CD4-positive, alpha-beta T cell (primary cell): ENCODE data around the gene SEPHS2. TPM values are rescaled to one million over a fixed set of nuclear protein-coding genes. Genes with fewer than 3 reads are reported as not detected.

ENCODE experiments used
- ATAC-seq: fragments of 200-7000 bp; cut with Tn5 transposase; one replicate; pipeline ENCODE4 v1.10.0; 2022; ENCODE audit warnings: mild to moderate bottlenecking; ENCODE audit not compliant: poor library complexity
- CTCF ChIA-PET: fragments of 350-600 bp; sonication (Branson Sonifier 250); formaldehyde crosslinking; loops from one replicate; lab custom pipeline; 2021; ENCODE audit warnings: antibody characterized with exemption, inconsistent platforms; lab: Charles Lee
- POLR2A ChIA-PET: fragments of 350-600 bp; sonication (Branson Sonifier 250); formaldehyde crosslinking; loops from one replicate; lab custom pipeline; 2021; ENCODE audit warnings: antibody characterized with exemption, inconsistent platforms; lab: Charles Lee
- DNase-seq, 14 experiments: peaks; one replicate each; pipeline ENCODE4 v3.0.0-alpha.2; 2013 to 2020; ENCODE audit warnings: mixed read lengths in 2 of 14
- H3K27ac ChIP-seq, 2 donors: one replicate each; pipeline versions ENCODE4 v1.5.1 to v1.7.0; 2013; ENCODE audit warnings: low read length in 2 of 2, low read depth in 1 of 2, mild to moderate bottlenecking in 1 of 2
- H3K27me3 ChIP-seq, 2 experiments: 1 replicate in 1 of 2; 2 replicates in 1 of 2; pipeline versions ENCODE4 v1.6.1 to v1.7.0; 2013; ENCODE audit warnings: low read length in 2 of 2, control low read depth in 1 of 2, mild to moderate bottlenecking in 1 of 2, moderate library complexity in 1 of 2; ENCODE audit not compliant: insufficient read depth in 2 of 2, control insufficient read depth in 1 of 2
- H3K36me3 ChIP-seq: one replicate; pipeline ENCODE4 v1.6.1; 2013; ENCODE audit warnings: low read length, control low read depth; ENCODE audit not compliant: insufficient read depth
- H3K4me1 ChIP-seq: one replicate; pipeline ENCODE4 v1.6.1; 2013; ENCODE audit warnings: low read length, control low read depth; ENCODE audit not compliant: insufficient read depth
- H3K4me3 ChIP-seq: one replicate; pipeline ENCODE4 v1.5.1; 2013; ENCODE audit warnings: mild to moderate bottlenecking, low read length, moderate library complexity
- H3K9me3 ChIP-seq, 2 experiments: 1 replicate in 1 of 2; 2 replicates in 1 of 2; pipeline versions ENCODE4 v1.6.1 to v1.7.0; 2013; ENCODE audit warnings: low read length in 2 of 2, mild to moderate bottlenecking in 2 of 2, control low read depth in 1 of 2, moderate library complexity in 1 of 2; ENCODE audit not compliant: control insufficient read depth in 1 of 2, insufficient read depth in 1 of 2
- H3K27ac Mint-ChIP-seq: one replicate; pipeline ENCODE4 v1.8.0; 2020; ENCODE audit warnings: mixed read lengths
- H3K27me3 Mint-ChIP-seq: one replicate; pipeline ENCODE4 v1.8.0; 2021; ENCODE audit warnings: mixed read lengths
- H3K36me3 Mint-ChIP-seq: one replicate; pipeline ENCODE4 v1.8.0; 2021; ENCODE audit warnings: low read depth, mixed read lengths
- H3K4me1 Mint-ChIP-seq: one replicate; pipeline ENCODE4 v1.8.0; 2021; ENCODE audit warnings: low read depth, mixed read lengths
- H3K4me3 Mint-ChIP-seq: one replicate; pipeline ENCODE4 v1.8.0; 2020; ENCODE audit warnings: mild to moderate bottlenecking, mixed read lengths
- H3K9me3 Mint-ChIP-seq: one replicate; pipeline ENCODE4 v1.8.0; 2020; ENCODE audit warnings: mixed read lengths
- CTCF ChIP-seq: fragments of 200-600 bp; IDR thresholded peaks from one replicate; pipeline ENCODE4 v1.8.0; 2022; ENCODE audit warnings: antibody characterized with exemption, mild to moderate bottlenecking
- intact Hi-C, 2 experiments: fragments of 100-400 bp; cut with DNase I in 1 of 2; cut with micrococcal nuclease in 1 of 2; formaldehyde crosslinking; loops; one replicate each; pipeline versions ENCODE4 v1.15.1 to v1.9.0; 2023 to 2025; cut with DNase I, micrococcal nuclease
- total RNA-seq, 174 experiments: library from RNA in 2 of 174; stranded (reverse) in 2 of 174; gene quantifications; one replicate each; pipeline ENCODE4 v1.2.3 and lab custom pipeline; 2021 to 2026

Gene SEPHS2
- total RNA-seq, 2 experiments from 2014 or later: 25.4 to 25.9 TPM

- no peaks in the 10 kb centered on the region for H3K27me3 Mint-ChIP-seq
- intact Hi-C loops: loop anchor here in 1 of 2 experiments (10.0 kb wide), 2 partner anchors 318 to 348 kb away; partner anchors contain the start of genes ALDOA, TBX6 and YPEL3
Measured at GRCh38 chr16:30413112-30413806, 32.4 kb downstream of the SEPHS2 start.

GRCh38 chr16:30409125-30410060, 36.3 kb downstream of the SEPHS2 start:
- H3K27me3 ChIP-seq: no peaks in the 10 kb centered on the region
- peaks cover 31% of the 10 kb centered on the region for H3K4me1 ChIP-seq
- H3K4me1 Mint-ChIP-seq: peaks cover 21% of the 10 kb centered on the region
- H3K27me3 Mint-ChIP-seq: no peaks in the 10 kb centered on the region
- no peaks in the 10 kb centered on the region for H3K9me3 Mint-ChIP-seq
- ATAC-seq (peak; percentile 77), DNase-seq (peak; percentile 85 to 97 (median 93))
- H3K36me3 ChIP-seq: peaks cover 10% of the 10 kb centered on the region
- H3K27ac Mint-ChIP-seq: peak overlapping the region; percentile 79
- peak overlapping the region in 1 of 2 donors; percentile 21 for H3K27ac ChIP-seq
- no peak overlapping the region for H3K4me3 ChIP-seq
- no peaks in the 10 kb centered on the region for H3K9me3 ChIP-seq
- H3K4me3 Mint-ChIP-seq: peak overlapping the region; percentile 84
- ChIA-PET POLR2A (interaction anchor here (0.6 to 5.1 kb wide), 12 partner anchors 9 to 344 kb away, joined by 3 to 131 read pairs (median 5); partner anchors contain the start of genes ALDOA, CORO1A, DCTPP1 and FBRS), CTCF (interaction anchor here (0.5 to 3.9 kb wide), 34 partner anchors 8 to 346 kb away, joined by 3 to 20 read pairs (median 4); partner anchors contain the start of genes CD2BP2, CORO1A, DCTPP1 and MYL11)
- intact Hi-C loops: loop anchor here (1.0 to 10.0 kb wide), 6 partner anchors 27 to 345 kb away; partner anchors contain the start of genes ALDOA (in 2 of the 2), CD2BP2 (in 2 of the 2), MYL11 (in 1 of the 2) and SEPTIN1 (in 1 of the 2)
- H3K36me3 Mint-ChIP-seq: peaks cover 11% of the 10 kb centered on the region
- TF ChIP-seq CTCF: peak; percentile 91

More at GRCh38 chr16:30413112-30413806, 32.4 kb downstream of the SEPHS2 start:
- H3K27ac Mint-ChIP-seq: no peak overlapping the region
- no peak for TF ChIP-seq CTCF
- no peaks in the 10 kb centered on the region for H3K9me3 ChIP-seq
- no peak overlapping the region for H3K4me3 ChIP-seq
- H3K27ac ChIP-seq: no peak overlapping the region
- no peak overlapping the region for H3K4me3 Mint-ChIP-seq
- peaks cover 10% of the 10 kb centered on the region for H3K36me3 ChIP-seq
- ATAC-seq: no peak
- CTCF ChIA-PET: no interaction called here
- peaks cover 16% of the 10 kb centered on the region for H3K36me3 Mint-ChIP-seq
- peaks cover 24% of the 10 kb centered on the region for H3K4me1 ChIP-seq
- no peak for DNase-seq
- H3K4me1 Mint-ChIP-seq: peaks cover 28% of the 10 kb centered on the region
- no peaks in the 10 kb centered on the region for H3K9me3 Mint-ChIP-seq
- POLR2A ChIA-PET: interaction anchor here (1.1 to 1.3 kb wide), 2 partner anchors 31 kb away, joined by 3 to 5 read pairs; partner anchors contain the start of gene SEPTIN1
- no peaks in the 10 kb centered on the region for H3K27me3 ChIP-seq
